ENCODE data around the gene PTPRN2. TPM values are rescaled to one million over a fixed set of nuclear protein-coding genes. Genes with fewer than 3 reads are reported as not detected.
A peak's percentile ranks its signal among the peaks of the same experiment; 100 is the strongest.

Gene PTPRN2
- total RNA-seq, 2 donors from 2014 or later = 30.3 to 40.7 TPM

GRCh38 chr7:158267742-158268435 lies 319.7 kb downstream of the PTPRN2 start:
- DNase-seq = no peak
- intact Hi-C loops (cut with DNase I, micrococcal nuclease) = no loop called here
- no peak for ATAC-seq

- peak; percentile 77 to 78 for DNase-seq
- intact Hi-C loops (cut with DNase I, micrococcal nuclease) = no loop called here
- peak; percentile 58 for ATAC-seq
These were observed 320.5 kb downstream of the PTPRN2 start for GRCh38 chr7:158266817-158267741.

GRCh38 chr7:158266426-158266816 lies 321.2 kb downstream of the PTPRN2 start:
- intact Hi-C loops (cut with DNase I, micrococcal nuclease) = no loop called here
- DNase-seq (no peak), ATAC-seq (no peak)

GRCh38 chr7:158265743-158266080 lies 321.9 kb downstream of the PTPRN2 start:
- no peak for ATAC-seq
- peak in 1 of 2 donors; percentile 9 for DNase-seq
- intact Hi-C loops (cut with DNase I, micrococcal nuclease) = no loop called here

GRCh38 chr7:158264881-158265742 lies 322.5 kb downstream of the PTPRN2 start:
- intact Hi-C loops (cut with DNase I, micrococcal nuclease) = no loop called here
- ATAC-seq (no peak), DNase-seq (peak in 1 of 2 donors; percentile 23)

- intact Hi-C loops (cut with DNase I, micrococcal nuclease) = no loop called here
- DNase-seq (peak; percentile 57 to 65), ATAC-seq (peak; percentile 82)
These were observed 323.5 kb downstream of the PTPRN2 start for GRCh38 chr7:158263964-158264748.

- DNase-seq (peak in 1 of 2 donors; percentile 32), ATAC-seq (peak; percentile 42)
- intact Hi-C loops (cut with DNase I, micrococcal nuclease) = no loop called here
These were observed 324.3 kb downstream of the PTPRN2 start for GRCh38 chr7:158263110-158263963.

- DNase-seq (peak in 1 of 2 donors; percentile 1), ATAC-seq (no peak)
- intact Hi-C loops (cut with DNase I, micrococcal nuclease) = no loop called here
These were observed 325.1 kb downstream of the PTPRN2 start for GRCh38 chr7:158262284-158263109.

- no peak for ATAC-seq
- intact Hi-C loops (cut with DNase I, micrococcal nuclease) = no loop called here
- DNase-seq = no peak
These were observed 326.0 kb downstream of the PTPRN2 start for GRCh38 chr7:158261362-158262235.

GRCh38 chr7:158260567-158261361 lies 326.9 kb downstream of the PTPRN2 start:
- no peak for ATAC-seq
- intact Hi-C loops (cut with DNase I, micrococcal nuclease) = no loop called here

GRCh38 chr7:158259671-158260418 lies 327.8 kb downstream of the PTPRN2 start:
- intact Hi-C loops (cut with DNase I, micrococcal nuclease) = no loop called here
- no peak for ATAC-seq
- DNase-seq = no peak

More at GRCh38 chr7:158260567-158261361, 326.9 kb downstream of the PTPRN2 start:
- no peak for DNase-seq

- intact Hi-C loops (cut with DNase I, micrococcal nuclease) = no loop called here
- ATAC-seq = no peak
- DNase-seq = no peak
These were observed 328.5 kb downstream of the PTPRN2 start for GRCh38 chr7:158259141-158259540.

GRCh38 chr7:158258411-158259130 lies 329.1 kb downstream of the PTPRN2 start:
- DNase-seq = peak in 1 of 2 donors; percentile 16
- intact Hi-C loops (cut with DNase I, micrococcal nuclease) = no loop called here
- no peak for ATAC-seq
